ENCODE data around the gene ZNF584.
"Not testable (repeated sequence)": the region's sequence is repeated elsewhere in the genome, so short reads cannot be mapped to it uniquely, and the experiment has no call there.

The ZNF584 gene

DNA sequence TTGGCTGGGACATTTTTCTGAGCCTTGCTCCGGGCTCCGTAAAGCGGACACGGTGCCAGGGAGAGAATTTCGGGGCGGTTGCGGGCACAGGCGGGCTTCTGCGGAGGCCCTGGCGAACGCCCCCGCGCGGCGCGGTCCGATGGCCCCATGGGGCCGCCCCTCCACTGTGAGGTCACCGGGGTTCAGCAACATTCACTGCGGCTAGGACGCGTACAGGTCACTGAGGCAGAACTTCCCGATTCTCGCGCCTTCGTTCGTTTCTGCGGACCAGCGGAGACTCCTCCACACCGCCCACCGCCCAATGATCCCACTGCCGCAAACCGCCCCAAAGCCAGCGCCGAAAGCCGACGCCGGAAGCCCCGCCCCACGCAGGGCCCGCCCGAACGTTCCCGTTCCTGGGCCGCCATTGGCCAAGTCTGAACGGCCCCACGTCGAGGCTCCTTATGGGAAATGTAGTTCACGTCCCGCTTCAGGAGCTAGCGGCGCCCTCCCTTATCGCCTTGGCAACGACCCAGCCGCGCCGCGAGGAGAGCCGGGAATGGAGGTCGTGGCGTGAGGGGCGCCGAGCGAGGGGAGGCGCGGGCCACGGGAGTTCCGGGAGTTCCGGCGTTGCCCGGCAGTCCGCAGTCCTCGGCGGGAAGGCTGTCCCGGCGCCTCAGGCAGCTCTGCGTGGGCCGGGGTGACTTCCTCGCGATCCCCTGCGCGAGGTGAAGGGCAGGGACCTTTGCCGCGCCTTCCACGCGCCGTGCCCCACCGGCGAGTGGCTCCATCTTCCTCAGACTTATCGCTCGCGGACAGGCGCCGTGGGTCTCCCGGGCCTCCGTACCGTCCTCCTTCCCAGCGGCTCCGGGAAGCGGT is at the start of gene ZNF584:
Gene ZNF584 (plus strand): TSS at position 498 of the 858 bp plus-strand sequence. CDS start 499 bp downstream, outside the sequence.
- peak; percentile 98 for DNase-seq (ENCODE audit: low spot score)

DNA sequence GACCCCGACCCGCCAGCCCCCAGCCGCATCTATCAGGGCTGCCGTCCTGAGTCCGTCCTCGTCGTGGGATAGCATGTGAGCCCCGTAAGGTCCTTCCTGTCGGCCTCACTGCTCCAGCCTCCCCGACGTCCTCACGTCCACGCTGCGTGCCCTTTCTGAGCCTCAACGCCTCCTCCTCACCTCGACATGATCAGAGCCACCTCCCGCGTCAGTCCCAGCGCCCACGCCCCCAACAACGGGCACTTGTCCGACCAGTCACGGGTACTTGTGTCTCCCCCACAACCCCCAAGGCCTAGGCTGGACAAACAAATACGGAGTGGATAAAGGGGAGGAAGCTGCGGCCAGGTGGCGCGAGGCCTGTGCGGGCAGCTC is 46.6 kb upstream of the ZNF584 start:
- peak; percentile 80 for DNase-seq (ENCODE audit: low spot score)

DNA sequence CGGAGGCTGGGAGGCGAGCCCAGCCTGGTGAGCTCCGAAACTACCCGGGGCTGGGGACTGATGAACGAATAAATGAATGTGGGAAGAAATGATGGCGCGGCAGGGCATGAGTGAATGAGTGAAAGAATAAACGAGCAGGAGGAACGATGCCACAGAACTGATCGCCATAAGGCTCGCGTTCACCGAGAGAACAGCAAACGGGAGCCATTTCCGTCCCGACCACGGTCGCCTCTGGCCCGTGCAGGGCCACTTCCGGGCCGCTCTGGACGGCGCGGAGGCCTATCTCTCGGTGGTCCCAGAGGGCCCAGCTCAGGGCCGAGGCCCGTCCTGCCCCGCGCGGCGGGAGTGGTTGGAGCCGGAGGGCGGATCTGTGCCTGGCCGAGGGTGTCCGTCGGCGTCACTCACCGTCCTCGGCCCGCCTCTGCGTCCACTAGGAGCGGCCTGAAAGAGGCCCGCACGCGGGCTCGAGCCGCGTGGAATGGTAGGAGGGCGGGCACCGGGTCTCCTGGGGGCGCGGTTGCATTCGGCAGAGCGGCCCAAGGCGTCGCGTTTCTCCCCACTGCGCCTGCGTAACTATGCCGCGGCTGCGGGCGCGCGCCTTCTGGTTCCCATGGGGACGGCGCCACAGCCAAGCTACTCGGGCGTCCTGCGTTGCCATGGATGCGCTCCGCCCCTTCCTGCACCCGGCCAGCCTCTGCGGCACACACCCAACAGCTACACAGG is 46.0 kb upstream of the ZNF584 start, which contains the start of gene ZNF497:
Gene ZNF497 (minus strand): TSS at position 480 of the 723 bp plus-strand sequence. CDS start 5,116 bp downstream, outside the sequence.
- DNase-seq (ENCODE audit: low spot score): peak; percentile 98

DNA sequence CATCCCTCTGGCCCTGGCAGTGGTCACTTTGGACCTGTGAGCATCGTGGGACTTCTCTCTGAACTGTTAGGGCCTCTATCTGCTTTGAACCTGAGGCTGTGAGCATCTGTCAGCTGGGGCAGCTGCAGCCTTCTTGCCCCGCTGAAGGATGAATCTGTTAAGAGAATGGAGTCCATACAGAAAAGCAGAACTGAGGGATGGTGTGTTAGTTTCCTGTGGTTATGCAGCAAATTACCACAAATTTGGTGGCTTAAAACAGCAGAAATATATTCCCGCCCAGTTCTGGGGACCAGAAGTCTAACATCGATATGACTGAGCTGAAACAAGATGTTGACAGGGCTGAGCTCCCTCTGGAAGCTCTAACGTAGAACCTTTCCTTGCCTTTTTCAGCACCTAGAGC is 44.3 kb upstream of the ZNF584 start:
- DNase-seq (ENCODE audit: low spot score): no peak

DNA sequence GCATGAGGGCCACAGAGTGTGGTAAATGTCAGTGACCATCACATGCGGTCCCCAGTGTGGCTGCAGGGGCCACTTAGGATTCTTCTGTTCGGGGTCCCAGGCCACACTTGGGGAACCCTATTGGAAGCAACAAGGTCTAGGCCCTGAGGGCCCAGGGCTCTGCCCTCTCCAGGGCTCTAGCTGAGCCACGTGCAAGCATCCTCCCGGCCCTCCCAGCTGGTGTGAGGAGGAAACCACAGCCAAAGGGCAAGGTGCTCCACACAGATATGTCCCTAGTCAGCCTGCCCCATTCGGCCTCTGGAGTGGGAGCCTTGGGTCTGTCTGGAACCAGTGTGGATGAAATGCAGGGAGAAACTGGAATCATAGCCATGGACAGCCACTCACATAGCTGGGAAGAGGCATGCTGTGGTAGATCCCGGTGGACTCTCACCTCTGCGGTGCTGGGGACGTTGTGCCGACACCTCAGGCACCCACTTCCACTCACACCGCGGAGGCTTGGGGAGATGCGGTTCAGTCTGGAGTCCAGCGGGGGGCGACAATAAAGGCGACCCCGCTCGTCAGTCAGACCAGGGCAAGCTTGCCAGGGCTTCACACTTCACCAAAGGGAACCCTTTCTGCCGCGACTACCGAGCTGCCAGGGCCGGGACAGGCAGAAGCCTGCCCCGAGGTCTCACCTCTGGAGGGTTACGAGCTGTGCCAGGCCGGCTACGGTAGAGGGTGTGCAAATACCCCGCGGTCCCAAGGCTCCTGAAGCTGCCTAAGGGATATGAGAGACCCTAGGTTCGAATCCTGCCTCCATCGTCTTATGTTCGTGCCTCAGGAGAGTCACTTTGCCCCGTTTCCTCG is 41.6 kb upstream of the ZNF584 start:
- no peak for DNase-seq (ENCODE audit: low spot score)

DNA sequence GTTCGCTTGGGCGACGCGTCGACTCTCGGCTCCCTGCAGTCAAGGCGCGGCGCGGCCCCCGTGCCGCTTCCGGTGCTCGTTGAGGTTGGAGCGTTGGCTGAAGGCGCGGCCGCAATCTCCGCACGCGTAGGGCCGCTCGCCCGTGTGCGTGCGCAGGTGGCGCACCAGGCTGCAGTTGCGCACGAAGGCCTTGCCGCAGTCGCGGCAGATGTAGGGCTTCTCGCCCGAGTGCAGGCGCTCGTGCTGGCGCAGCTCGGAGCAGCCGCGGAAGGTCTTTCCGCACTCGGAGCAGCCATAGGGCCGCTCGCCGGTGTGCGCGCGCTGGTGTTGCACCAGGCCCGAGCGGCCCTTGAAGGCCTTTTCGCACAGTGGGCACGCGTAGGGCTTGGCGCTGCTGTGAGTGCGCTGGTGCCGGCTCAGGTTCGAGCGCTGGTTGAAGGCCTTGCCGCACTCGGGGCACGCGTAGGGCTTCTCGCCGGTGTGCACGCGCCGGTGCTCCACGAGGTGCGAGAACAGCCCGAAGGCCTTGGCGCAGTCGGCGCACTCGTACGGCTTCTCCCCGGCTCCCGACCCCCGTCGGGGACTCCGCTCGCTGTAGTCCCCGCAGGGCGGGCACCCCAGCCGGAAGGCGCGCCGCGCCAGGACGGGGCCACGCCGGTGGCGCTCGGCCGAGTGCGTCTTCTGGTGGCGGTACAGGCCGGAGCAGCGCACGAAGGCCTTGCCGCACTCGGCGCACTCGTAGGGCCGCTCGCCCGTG is 40.6 kb upstream of the ZNF584 start:
- DNase-seq (ENCODE audit: low spot score): no peak

DNA sequence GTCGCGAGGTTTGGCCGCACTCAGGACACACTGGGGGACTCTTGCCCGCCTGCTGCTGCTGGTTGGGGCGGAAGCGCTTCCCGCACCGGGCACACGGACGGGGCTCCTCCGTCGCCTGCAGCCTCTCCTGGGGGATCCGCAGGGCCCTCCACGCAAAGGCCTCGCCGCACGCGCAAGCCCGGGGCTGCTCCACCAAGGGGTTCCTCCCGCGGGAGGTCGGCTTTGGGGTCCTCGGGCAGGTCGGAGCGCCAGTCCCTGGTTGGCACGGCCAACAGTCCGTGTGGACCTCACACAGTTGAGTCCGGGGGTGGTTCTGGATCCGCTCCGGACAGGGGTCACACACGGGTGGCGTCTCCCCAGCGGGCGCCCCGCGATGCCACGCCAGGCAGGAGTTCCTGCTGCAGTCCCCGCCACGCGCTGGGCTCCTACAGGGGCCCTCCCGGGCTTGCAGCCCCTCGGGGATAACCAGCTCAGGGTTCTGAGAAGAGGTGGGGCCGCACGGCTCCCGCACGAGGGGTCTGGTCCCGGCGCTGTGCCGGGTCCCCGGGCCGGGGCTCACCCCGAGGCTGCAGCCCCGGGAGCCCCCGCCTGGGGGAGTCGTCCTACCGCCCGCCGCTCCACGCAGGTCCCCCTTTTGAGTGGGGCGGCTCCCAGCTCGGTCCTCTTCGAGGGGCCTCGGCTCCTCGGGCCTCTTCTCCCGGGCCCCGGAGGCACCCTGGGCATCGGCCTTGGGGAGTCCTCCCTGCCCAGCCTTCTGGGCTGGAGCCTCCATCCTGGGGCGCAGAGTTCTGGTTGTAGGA is 39.7 kb upstream of the ZNF584 start:
- no peak for DNase-seq (ENCODE audit: low spot score)

DNA sequence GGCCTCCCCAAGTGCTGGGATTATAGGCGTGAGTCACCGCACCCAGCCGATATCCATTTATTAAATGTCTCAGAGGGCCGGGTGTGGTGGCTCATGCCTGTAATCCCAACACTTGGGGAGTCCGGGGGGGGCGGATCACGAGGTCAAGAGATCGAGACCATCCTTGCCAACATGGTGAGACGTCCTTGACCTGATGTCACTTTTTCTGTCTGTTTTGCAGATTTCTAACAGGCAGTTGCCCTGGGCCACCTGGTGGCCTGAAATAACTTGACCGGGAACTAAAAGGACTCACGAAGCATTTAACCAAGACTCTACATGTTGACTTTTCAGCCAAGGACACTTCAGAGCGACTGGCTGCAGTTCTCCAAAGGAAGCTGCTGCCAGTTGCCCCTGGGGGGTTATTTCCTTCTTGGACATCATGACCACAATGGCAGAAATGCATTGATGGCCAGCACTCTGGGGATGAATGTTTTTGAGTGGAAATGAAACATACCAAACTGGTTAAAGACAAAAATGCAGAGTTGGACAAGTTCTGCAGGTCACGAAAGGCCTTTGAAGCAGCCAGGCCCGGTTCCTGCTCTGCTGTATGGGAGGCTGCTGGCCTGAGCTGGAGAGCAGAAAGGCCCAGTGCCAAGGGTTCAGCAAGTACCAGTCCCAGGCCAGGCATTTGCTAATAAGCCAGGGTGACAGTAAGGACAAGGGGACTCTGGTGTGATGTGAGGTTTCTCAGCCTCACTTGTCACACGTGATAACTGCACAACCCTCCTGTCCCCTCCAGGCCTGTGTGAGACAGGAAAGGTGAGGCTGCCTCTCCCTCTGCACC is 35.9 kb upstream of the ZNF584 start:
- no peak for DNase-seq (ENCODE audit: low spot score)

DNA sequence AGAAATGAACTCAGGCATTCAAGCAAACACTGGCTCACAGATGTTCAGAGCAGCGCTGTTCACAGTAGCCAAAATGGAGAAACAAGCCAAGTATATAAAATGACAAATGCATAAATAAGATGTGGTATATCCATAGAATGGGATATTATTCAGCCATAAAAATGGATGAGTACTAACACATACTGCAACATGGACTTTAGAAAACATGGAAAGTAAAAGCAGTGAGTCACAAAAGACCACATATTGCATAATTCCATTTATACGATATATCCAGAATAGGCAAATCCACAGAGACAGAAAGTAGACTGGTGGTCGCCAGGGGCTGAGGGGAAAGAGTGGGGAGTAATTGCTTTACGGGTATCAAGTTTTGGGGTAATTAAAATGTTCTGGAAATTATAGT is 34.2 kb upstream of the ZNF584 start:
- no peak for DNase-seq (ENCODE audit: low spot score)

DNA sequence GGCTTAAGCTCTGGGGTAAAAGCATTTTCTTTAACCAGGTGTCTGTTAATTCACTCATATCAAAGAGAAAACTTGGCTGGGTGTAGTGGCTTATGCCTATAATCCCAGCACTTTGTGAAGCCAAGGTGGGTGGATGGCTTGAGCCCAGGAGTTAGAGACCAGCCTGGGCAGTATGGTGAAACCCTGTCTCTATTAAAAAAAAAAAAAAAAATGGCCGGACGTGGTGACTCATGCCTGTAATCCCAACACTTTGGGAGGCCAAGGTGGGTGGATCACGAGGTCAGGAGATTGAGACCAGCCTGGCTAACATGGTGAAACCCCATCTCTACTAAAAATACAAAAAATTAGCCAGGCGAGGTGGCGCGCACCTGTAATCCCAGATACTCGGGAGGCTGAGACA is 31.7 kb upstream of the ZNF584 start:
- not testable (repeated sequence) for DNase-seq (ENCODE audit: low spot score)

DNA sequence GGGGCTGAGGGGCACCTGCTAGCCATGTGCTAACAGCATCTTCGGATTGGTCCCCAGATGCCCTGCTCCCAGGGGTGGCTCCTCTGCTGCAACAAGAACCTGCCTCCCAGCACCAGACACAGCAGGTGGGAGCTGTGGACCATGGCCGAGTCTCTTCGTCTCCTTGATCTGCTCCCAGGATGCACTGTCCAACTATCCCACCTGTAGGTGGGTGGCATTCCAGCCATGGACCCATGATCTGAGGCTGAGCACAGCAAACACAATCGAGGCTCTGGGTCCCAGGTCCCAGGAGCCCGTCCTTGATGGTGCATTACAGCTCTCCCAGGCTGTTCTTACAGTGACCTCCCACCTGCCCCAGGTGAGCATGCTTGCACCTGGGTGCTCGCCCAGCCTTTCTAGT is 29.2 kb upstream of the ZNF584 start:
- DNase-seq (ENCODE audit: low spot score): no peak

DNA sequence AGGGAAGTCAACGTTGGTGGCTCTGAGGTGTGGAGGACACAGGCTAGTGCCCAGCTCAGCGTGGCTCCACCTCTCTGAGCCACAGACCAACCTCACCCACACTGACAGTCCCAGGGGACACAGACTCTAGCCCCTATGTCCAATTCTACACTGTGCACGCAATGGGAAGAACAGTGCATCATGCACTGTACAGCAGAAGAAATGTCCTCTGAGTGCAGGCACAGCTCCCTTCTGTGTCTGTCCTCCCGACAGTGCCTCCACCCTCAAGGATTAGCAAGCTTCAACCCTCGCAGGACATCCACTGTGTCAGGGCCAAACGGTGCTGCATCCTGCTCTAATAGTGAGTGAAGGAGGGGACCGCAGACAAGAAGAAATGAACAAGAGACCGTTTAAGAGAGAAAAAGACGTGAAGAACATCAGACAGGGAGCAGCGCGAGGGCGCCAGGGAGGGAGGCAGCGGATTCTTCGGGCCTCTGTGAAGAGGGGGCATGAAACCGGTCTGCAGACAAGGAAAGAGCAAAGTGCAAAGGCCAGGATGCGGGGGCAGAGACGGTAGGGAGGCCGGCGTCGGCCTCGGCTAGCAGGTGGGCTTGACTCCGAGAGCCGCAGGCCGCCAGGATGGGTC is 28.3 kb upstream of the ZNF584 start:
- DNase-seq (ENCODE audit: low spot score): no peak

DNA sequence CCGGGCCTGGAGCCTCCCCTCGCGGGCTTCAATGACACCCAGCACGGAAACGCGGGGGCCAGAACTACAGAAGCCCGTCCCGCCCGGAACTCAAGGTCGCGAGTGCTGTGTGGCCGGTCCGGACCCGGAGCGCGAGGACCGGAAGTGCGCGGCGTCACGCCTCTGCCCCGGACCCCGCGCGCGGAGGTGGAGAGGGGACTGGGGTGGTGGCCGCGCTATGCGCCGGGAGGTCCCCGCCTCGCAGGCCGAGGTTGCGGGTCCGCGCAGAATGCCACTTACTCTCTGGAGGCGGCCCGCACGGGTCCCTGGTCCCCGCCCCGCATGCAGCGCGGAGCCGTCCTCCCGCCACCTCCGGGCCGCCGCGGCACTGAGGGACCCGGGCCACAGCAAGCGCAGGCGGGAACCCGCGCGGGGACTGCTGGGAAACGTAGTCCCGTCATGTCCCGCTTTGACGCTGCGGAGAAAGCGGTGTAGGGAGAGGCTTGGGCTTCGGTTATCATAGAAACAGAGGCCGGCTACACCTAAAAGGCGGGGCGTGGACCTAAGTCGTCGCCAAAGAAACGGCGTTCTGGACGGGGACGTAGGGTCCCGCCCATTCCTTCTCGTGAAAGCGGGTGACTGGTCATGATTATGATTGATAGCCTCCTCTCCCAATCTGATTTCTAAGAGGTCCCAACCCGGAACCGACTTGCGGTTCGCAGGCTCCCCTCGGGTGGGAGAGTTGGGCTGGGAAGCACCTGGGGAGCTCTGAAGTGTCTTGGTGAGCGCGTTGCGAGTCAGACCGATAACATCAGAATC is 27.6 kb upstream of the ZNF584 start, which contains the start of gene ZNF837:
Gene ZNF837 (minus strand): TSS at position 369 of the 798 bp plus-strand sequence. CDS start 11,698 bp downstream, outside the sequence.
- peak; percentile 98 for DNase-seq (ENCODE audit: low spot score)

DNA sequence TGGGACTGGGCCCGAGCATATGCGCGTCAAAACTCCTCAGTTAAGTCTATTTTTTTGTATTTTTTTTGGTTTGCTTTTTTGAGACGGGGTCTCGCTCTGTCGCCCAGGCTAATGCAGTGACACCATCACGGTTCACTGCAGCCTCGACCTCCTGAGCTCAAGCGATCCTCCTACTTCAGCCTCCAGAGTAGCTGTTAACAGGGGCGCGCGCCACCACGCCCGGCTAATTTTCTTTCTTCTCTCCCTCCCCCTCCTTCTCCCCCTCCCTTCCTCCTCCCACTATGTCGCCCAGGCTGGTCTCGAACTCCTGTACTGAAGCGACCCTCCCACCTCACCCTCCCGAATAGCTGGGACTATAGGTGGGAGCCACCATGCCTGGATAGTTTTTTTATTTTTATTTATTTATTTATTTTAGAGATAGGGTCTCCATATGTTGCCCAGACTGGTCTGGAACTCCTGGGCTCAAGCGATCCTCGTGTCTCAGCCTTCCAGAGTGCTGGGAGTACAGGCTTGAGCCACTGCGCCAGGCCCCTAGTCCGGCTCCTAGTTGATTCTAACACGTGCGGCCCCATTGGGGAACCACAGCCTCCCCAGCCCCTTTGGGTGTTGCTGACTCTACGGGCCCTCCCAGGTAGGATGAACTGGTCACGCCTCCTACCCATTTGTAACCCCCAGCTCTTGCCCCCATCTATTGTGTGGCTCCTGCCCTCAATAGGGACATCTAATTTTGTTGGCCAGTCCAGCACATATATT is 26.8 kb upstream of the ZNF584 start:
- DNase-seq (ENCODE audit: low spot score): no peak

DNA sequence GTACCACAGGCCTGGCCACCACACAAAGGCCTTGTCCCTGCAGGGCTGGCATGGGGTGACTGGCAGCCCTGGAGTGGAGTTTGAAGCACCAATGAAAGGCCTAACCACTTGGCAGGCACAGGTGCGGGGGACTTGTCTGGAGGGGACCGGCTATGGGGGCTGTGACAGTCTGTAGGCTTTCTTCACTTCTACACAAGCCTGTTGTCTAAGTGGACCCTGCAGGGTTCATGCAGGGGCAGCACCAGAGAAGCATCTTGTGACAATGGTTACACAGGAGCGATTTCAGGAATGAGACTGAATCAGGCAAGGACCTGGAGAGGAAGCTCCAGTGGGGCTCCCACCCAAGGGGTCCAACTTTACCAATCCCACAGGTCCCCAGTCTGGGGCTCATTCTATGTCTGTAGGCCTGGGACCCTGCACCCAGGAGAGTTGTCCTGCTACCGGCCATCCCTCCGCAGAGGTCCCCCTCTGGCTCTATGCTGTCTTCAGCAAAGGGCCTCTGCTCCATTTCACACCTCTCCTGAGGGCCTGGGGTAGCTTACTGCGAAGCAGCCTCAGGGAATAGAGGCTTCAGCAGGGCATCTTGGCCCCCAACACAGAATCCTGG is 25.3 kb upstream of the ZNF584 start:
- no peak for DNase-seq (ENCODE audit: low spot score)

DNA sequence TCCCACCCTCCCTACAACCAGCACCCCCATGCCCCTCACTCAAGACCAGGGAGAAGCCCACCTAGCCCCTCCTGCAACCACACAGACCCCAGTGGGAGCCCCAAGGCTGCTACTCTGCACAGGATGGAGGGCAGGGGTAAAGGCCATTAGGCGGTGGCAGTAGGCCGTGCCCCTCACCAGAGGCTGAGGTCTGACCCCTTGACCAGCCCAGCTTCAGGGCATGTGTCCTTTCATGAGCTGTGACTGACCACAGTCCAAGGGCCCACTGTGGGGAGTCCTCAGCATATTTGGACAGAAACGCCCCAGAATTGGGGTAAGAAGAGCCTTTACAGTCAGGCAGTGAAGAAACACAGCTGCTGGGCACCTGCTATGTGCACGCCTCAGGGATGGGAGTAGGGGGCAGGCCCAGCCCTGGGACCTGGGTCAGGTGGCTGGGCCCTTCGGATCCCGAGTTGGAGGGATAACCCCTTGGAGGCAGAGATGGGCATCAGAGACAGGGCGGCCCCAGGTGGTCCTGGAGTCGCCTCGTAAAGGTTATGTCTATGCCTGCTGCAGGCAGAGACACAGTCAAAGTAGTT is 23.0 kb upstream of the ZNF584 start:
- DNase-seq (ENCODE audit: low spot score): no peak
